ENCODE measurements around the gene EIF2D. TPM values are rescaled to one million over a fixed set of nuclear protein-coding genes. Genes with fewer than 3 reads are reported as not detected.

The EIF2D gene
- total and polyA plus RNA-seq, 2 of the 8 experiments (the other 6 are each of a cell fraction or from before 2014, with no cell fraction given), result 36.1 to 37.1 TPM

DNA sequence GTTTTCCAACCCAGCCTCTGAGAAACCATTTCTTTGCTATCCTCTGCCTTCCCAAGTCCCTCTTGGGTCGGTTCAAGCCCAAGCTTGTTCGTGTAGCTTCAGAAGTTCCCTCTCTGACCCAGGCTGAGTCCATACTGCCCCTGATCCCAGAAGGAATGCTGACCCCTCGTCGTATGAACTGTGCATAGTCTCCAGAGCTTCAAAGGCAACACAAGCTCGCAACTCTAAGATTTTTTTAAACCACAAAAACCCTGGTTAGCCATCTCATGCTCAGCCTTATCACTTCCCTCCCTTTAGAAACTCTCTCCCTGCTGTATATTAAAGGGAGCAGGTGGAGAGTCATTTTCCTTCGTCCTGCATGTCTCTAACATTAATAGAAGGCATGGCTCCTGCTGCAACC, 23.8 kb downstream of the EIF2D start:
- Histone ChIP-seq H2BK5ac (ENCODE audit: low read depth, low read length) (no peak overlapping the region), H3K23ac (ENCODE audit: insufficient read length) (no peak overlapping the region), H3K18ac (ENCODE audit: extremely low read depth, low read length) (no peak overlapping the region), H3K9ac (replicated peaks in 1 of 4; ENCODE audit: extremely low read depth in 1 of 4, low read depth in 3 of 4, low read length in 3 of 4) (no peak overlapping the region), H3K4ac (replicated peaks; ENCODE audit: insufficient read length, low read depth, low read length) (no peak overlapping the region), H3K4me1 (replicated peaks in 1 of 4; ENCODE audit: control insufficient read depth in 3 of 4, insufficient read depth in 4 of 4, low read length in 3 of 4) (no peaks in the 10 kb centered on the region), H4K5ac (ENCODE audit: insufficient read length, low read depth, low read length) (no peak overlapping the region), H2BK20ac (ENCODE audit: low read length) (no peak overlapping the region), H2BK120ac (replicated peaks; ENCODE audit: low read depth, low read length) (no peak overlapping the region), H2AK5ac (ENCODE audit: low read depth, low read length) (no peak overlapping the region), H3K36me3 (ENCODE audit: control insufficient read depth in 2 of 4, insufficient read depth in 4 of 4, low read length in 3 of 4) (peaks cover 0 to 9% (median 4%) of the 10 kb centered on the region in 4 experiments; a peak in 5 of 8 replicates), H3K23me2 (ENCODE audit: low read depth, low read length) (no peaks in the 10 kb centered on the region), H3K79me1 (ENCODE audit: low read depth, low read length) (no peaks in the 10 kb centered on the region), H3K27me3 (replicated peaks in 1 of 4; ENCODE audit: control insufficient read depth in 3 of 4, extremely low read depth in 1 of 4, insufficient read depth in 3 of 4, low read length in 3 of 4) (no peaks in the 10 kb centered on the region), H2BK15ac (ENCODE audit: low read length) (no peak overlapping the region), H3K4me2 (ENCODE audit: insufficient read depth in 1 of 2, low read depth in 2 of 2, low read length in 2 of 2) (no peak overlapping the region), H4K20me1 (replicated peaks in 1 of 2; ENCODE audit: control insufficient read depth in 1 of 2, insufficient read depth in 2 of 2, low read length in 2 of 2) (no peaks in the 10 kb centered on the region), H3K14ac (ENCODE audit: insufficient read length) (no peak overlapping the region), H3K56ac (replicated peaks; ENCODE audit: insufficient read length, low read depth, low read length) (no peak overlapping the region), H2AFZ (ENCODE audit: low read length) (no peak overlapping the region), H4K8ac (ENCODE audit: extremely low read depth, insufficient read depth, low read length) (no peak overlapping the region), H4K91ac (replicated peaks; ENCODE audit: insufficient read length, low read length) (no peak overlapping the region), H2BK12ac (ENCODE audit: low read depth, low read length) (no peak overlapping the region), H3K27ac (ENCODE audit: low read depth, low read length) (no peak overlapping the region), H3K79me2 (ENCODE audit: control insufficient read depth in 1 of 2, insufficient read depth in 2 of 2, low read length in 2 of 2) (no peaks in the 10 kb centered on the region), H3K4me3 (ENCODE audit: extremely low read depth in 1 of 4, insufficient read depth in 2 of 4, low read depth in 3 of 4, low read length in 4 of 4) (no peak overlapping the region), H3K9me3 (ENCODE audit: insufficient read depth in 2 of 2, low read depth in 1 of 2, low read length in 1 of 2) (no peaks in the 10 kb centered on the region)
- ChIA-PET POLR2A (ENCODE audit: partially characterized antibody) (interaction anchor here (0.6 kb wide), 1 partner anchor 16 kb away, joined by 3 read pairs; no protein-coding TSS in a partner anchor), CTCF (ENCODE audit: partially characterized antibody) (interaction anchor here (0.8 to 16.9 kb wide), 12 partner anchors 9 to 109 kb away, joined by 3 to 298 read pairs (median 8); partner anchors contain the start of gene RASSF5)
- 89% methylated on average over 6 of the region's 6 CpGs; no CpG with 5 or more reads in 1 of the 2 experiments for WGBS, 2 experiments (ENCODE audit: extremely low coverage in 1 of 2, insufficient coverage in 1 of 2, insufficient read length in 1 of 2, insufficient replicate concordance in 2 of 2, low coverage in 1 of 2, low lambda C conversion rate in 2 of 2, missing lambda C conversion rate in 1 of 2)
- FAIRE-seq, result no peak
- DNase-seq (ENCODE audit: low read depth in 1 of 2, low spot score in 2 of 2), result no peak
- no peak for TF ChIP-seq RNF2 (IDR thresholded peaks at IDR 0.05; ENCODE audit: borderline replicate concordance, low read depth, low read length, missing control alignments, poor library complexity, severe bottlenecking)
- TF ChIP-seq KDM5A (IDR thresholded peaks at IDR 0.05; ENCODE audit: low read length), result no peak
- no peak for TF ChIP-seq CHD1 (IDR thresholded peaks at IDR 0.05; ENCODE audit: low read depth, low read length)
- TF ChIP-seq RFX5 (IDR thresholded peaks at IDR 0.05; ENCODE audit: borderline replicate concordance, low read depth, low read length), result no peak
- TF ChIP-seq CBX5 (IDR thresholded peaks at IDR 0.05; ENCODE audit: low read depth, low read length), result no peak
- no peak for TF ChIP-seq CHD2 (IDR thresholded peaks at IDR 0.05; ENCODE audit: low read length)
- no peak for TF ChIP-seq TAF7 (optimal IDR thresholded peaks at IDR 0.05; ENCODE audit: borderline replicate concordance, low read depth, low read length)
- TF ChIP-seq ASH2L (IDR thresholded peaks at IDR 0.05; ENCODE audit: low read length), result no peak
- TF ChIP-seq RBBP5 (IDR thresholded peaks at IDR 0.05; ENCODE audit: borderline replicate concordance, low read depth, low read length), result no peak
- TF ChIP-seq CBX8 (IDR thresholded peaks at IDR 0.05; ENCODE audit: borderline replicate concordance, low read depth, low read length), result no peak
- TF ChIP-seq SRF (IDR thresholded peaks at IDR 0.05; ENCODE audit: low read depth, low read length), result no peak
- TF ChIP-seq SIN3A (conservative IDR thresholded peaks at IDR 0.05 in 1 of 2, IDR thresholded peaks at IDR 0.05 in 1 of 2; ENCODE audit: low read depth in 1 of 2, low read length in 2 of 2), result no peak
- no peak for TF ChIP-seq EGR1 (IDR thresholded peaks at IDR 0.05; ENCODE audit: borderline replicate concordance, low read depth, low read length)
- TF ChIP-seq ZNF274 (IDR thresholded peaks at IDR 0.05; ENCODE audit: borderline replicate concordance, extremely low read depth, low read length), result no peak

All from H1 (cell line).